Endodermal cell (in vitro differentiated cells): ENCODE results near the gene DNAH2. TPM values are rescaled to one million over a fixed set of nuclear protein-coding genes. Genes with fewer than 3 reads are reported as not detected.

Experiments
- DNase-seq: peaks from one replicate; pipeline ENCODE4 v3.0.0-alpha.2; 2017
- H3K27ac ChIP-seq: 2 replicates; pipeline ENCODE4 v1.5.1; 2013; ENCODE audit warnings: mild to moderate bottlenecking, low read depth, low read length, moderate library complexity
- H3K27me3 ChIP-seq: 2 replicates; pipeline ENCODE4 v1.6.1; 2013; ENCODE audit warnings: mild to moderate bottlenecking, low read length, moderate library complexity; ENCODE audit not compliant: insufficient read depth, control insufficient read depth, poor library complexity, severe bottlenecking
- H3K36me3 ChIP-seq: 2 replicates; pipeline ENCODE4 v1.7.0; 2013; ENCODE audit warnings: mild to moderate bottlenecking, low read length, moderate library complexity; ENCODE audit not compliant: control insufficient read depth, insufficient read depth
- H3K4me1 ChIP-seq: one replicate; pipeline ENCODE4 v1.7.0; 2013; ENCODE audit warnings: low read length; ENCODE audit not compliant: control insufficient read depth, insufficient read depth
- H3K4me3 ChIP-seq: 2 replicates; pipeline ENCODE4 v1.5.1; 2013; ENCODE audit warnings: mild to moderate bottlenecking, low read length, moderate library complexity
- H3K9ac ChIP-seq: 2 replicates; pipeline ENCODE4 v1.6.1; 2013; ENCODE audit warnings: mild to moderate bottlenecking, low read length, moderate library complexity; ENCODE audit not compliant: poor library complexity, severe bottlenecking; ENCODE audit errors: extremely low read depth
- H3K9me3 ChIP-seq: 2 replicates; pipeline ENCODE4 v1.6.1; 2013; ENCODE audit warnings: mild to moderate bottlenecking, low read length, moderate library complexity; ENCODE audit not compliant: control insufficient read depth
- H3K27ac Mint-ChIP-seq: 2 replicates; pipeline ENCODE4 v1.8.0; 2020; ENCODE audit warnings: mixed read lengths
- H3K27me3 Mint-ChIP-seq: 2 replicates; pipeline ENCODE4 v1.8.0; 2021; ENCODE audit warnings: mild to moderate bottlenecking, mixed read lengths; ENCODE audit not compliant: insufficient read depth
- H3K36me3 Mint-ChIP-seq: 2 replicates; pipeline ENCODE4 v1.8.0; 2020; ENCODE audit warnings: low read depth, mixed read lengths
- H3K4me1 Mint-ChIP-seq: 2 replicates; pipeline ENCODE4 v1.8.0; 2020; ENCODE audit warnings: mixed read lengths
- H3K4me3 Mint-ChIP-seq: 2 replicates; pipeline ENCODE4 v1.8.0; 2020; ENCODE audit warnings: mild to moderate bottlenecking, moderate library complexity, mixed read lengths
- H3K9me3 Mint-ChIP-seq: 2 replicates; pipeline ENCODE4 v1.8.0; 2020; ENCODE audit warnings: mild to moderate bottlenecking, mixed read lengths
- CTCF ChIP-seq: fragments of 200-600 bp; sonication (generic); conservative IDR thresholded peaks from 2 replicates; pipeline ENCODE4 v1.5.0; 2021; ENCODE audit warnings: antibody characterized with exemption, mild to moderate bottlenecking
- WGBS, 2 experiments: methylation state at CpG; one replicate each; pipeline versions ENCODE4 v1.1.5 to v1.1.7; 2013; ENCODE audit warnings: missing lambda C conversion rate in 2 of 2, mixed read lengths in 1 of 2; ENCODE audit not compliant: insufficient coverage in 1 of 2, insufficient read length in 1 of 2; 5-methylcytosine and 5-hydroxymethylcytosine counted together
- total RNA-seq, 2 donors: library from RNA; stranded (reverse); fragmentation: NEBNext Ultra II Directional in 1 of 2; extraction: Animal tissue kit (Norgen Biotek cat#: 25700) in 1 of 2; gene quantifications; 2 replicates in 1 of 2; 3 replicates in 1 of 2; pipeline ENCODE4 v1.2.1, GENCODE V29; 2021

The DNAH2 gene
- total RNA-seq, 2 donors from 2014 or later: 0.42 to 0.69 TPM

DNA sequence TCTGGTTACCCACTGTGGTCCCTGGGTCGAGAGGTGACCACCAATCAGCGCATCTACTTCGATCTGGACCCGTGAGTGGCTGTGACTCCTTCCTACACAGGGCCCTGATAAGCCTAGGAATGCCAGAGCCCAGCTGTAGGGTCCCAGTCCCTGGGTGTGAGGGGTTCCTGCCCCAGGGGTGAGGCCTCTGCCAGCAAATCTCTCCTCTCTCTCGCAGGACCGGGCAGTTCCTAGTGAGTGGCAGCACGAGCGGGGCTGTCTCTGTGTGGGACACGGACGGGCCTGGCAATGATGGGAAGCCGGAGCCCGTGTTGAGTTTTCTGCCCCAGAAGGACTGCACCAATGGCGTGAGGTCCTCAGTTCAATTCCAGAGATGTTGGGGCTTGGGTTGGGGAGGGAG, 14.8 kb upstream of the DNAH2 start:
- TF ChIP-seq CTCF: no peak
- peaks cover 23% of the 10 kb centered on the region for H3K4me1 Mint-ChIP-seq
- Histone ChIP-seq H3K9ac (no peak overlapping the region), H3K27me3 (peaks cover 14% of the 10 kb centered on the region), H3K4me3 (no peak overlapping the region), H3K27ac (peak overlapping the region; percentile 62), H3K4me1 (peaks cover 6% of the 10 kb centered on the region), H3K36me3 (peaks cover 8% of the 10 kb centered on the region), H3K9me3 (no peaks in the 10 kb centered on the region)
- no peak overlapping the region for H3K27ac Mint-ChIP-seq
- DNase-seq: no peak
- peaks cover 28% of the 10 kb centered on the region for H3K27me3 Mint-ChIP-seq
- peaks cover 13% of the 10 kb centered on the region for H3K36me3 Mint-ChIP-seq
- 92 to 96% methylated on average over 8 to 13 of the region's 13 CpGs for WGBS, 2 experiments
- H3K9me3 Mint-ChIP-seq: no peaks in the 10 kb centered on the region
- H3K4me3 Mint-ChIP-seq: no peak overlapping the region

DNA sequence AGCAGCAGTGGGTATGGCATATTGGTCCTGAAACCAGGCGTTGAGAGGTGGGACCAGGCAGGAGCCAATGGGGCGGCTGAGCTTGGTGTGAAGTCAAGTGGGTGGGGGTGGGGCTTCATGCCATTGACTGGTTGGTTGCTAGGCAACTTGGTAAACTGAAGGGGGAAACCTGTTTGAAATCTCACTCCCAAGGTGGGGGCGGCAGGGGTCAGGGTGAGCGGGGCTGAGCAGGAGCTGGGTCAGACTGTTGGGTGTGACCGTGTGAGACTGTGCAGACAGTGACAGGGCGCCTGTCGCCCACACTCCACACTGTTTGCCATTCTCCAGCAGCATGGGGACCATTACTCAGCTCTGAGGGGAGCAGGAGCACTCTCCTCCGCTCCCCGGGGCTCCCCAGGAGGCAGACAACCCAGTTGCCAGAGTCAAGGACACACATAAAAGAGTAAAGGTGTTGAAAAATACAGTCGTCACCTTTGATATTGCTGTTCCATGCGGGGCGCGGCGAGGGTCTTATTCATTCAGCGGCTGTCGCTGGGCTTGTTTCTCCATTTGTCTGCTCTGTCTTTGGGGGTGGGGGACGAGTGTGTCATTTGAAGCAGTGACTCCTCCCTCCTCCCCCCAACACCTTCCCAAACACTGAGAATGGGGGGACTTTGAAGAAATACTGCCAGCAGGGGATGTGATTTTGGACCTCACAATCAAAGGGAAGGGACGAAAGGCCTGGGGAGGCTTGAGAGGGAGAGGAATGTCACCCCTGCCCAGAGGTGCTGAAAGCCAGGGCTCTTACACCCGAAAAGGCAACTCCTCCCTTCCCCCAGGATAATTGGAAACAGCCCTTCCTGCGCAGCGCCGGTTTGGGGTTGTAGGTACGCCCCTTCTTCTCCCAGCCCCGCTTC, 13.7 kb upstream of the DNAH2 start:
- Histone ChIP-seq H3K9me3 (no peaks in the 10 kb centered on the region), H3K27me3 (peaks cover 14% of the 10 kb centered on the region), H3K4me1 (peaks cover 6% of the 10 kb centered on the region), H3K9ac (peak overlapping the region; percentile 48), H3K4me3 (peak overlapping the region; percentile 85), H3K27ac (peak overlapping the region; percentile 83), H3K36me3 (peaks cover 3% of the 10 kb centered on the region)
- H3K4me1 Mint-ChIP-seq: peaks cover 23% of the 10 kb centered on the region
- H3K27me3 Mint-ChIP-seq: peaks cover 28% of the 10 kb centered on the region
- DNase-seq: peak; percentile 96
- H3K36me3 Mint-ChIP-seq: peaks cover 8% of the 10 kb centered on the region
- no peak for TF ChIP-seq CTCF
- WGBS, 2 experiments: 15 to 19% methylated on average over 8 to 23 of the region's 24 CpGs
- H3K27ac Mint-ChIP-seq: peak overlapping the region; percentile 89
- H3K9me3 Mint-ChIP-seq: no peaks in the 10 kb centered on the region
- peak overlapping the region; percentile 66 for H3K4me3 Mint-ChIP-seq

DNA sequence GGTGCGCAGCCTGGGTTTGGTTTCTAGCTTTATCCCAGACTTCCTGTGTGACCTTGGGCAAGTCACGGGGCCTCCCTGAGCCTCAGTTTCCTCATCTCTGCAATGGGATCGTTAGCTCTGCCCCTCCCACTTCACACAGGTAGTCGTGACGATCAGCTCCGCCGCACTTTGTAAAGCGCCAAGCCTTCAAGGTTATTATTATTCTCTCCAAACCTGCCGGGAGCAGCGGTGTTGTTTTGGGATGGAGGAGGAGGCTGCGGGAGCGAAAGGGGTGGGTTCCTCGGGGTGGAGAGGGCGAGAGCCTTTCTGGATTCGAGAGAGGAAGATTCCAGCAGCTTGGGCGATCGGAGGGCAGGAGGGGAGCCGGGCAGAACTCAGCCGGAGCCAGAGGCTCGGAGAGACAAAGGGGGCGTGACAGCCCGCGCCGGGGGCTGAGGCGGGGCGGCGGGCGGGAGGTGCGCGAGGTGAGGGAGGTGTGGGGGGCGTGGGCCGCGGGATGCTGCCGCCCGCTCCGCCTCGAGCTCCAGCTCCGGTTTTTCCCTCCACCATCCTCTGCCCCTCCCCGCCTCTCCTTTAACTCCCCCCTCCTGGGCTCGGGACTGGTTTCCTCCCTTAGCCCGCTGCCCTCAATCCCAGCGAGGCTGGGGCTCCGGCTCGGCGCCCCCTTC, 12.8 kb upstream of the DNAH2 start, which contains the start of gene EFNB3:
Gene EFNB3, plus strand, starts transcription at position 602 of the 668 bp plus-strand sequence. CDS start 397 bp downstream, outside the sequence.
- H3K27me3 ChIP-seq: peaks cover 14% of the 10 kb centered on the region
- DNase-seq: peak; percentile 94
- TF ChIP-seq CTCF: no peak
- 0 to 1% methylated on average over 3 to 45 of the region's 45 CpGs for WGBS, 2 experiments
- H3K4me3 ChIP-seq: peak within 1 kb of the TSS; percentile 85
- Mint-ChIP-seq H3K4me3 (peak within 1 kb of the TSS; percentile 66), H3K9me3 (no peaks in the 10 kb centered on the region), H3K36me3 (peaks cover 8% of the 10 kb centered on the region), H3K27me3 (peaks cover 28% of the 10 kb centered on the region), H3K27ac (peak within 1 kb of the TSS; percentile 89), H3K4me1 (peaks cover 23% of the 10 kb centered on the region)
- peak within 1 kb of the TSS; percentile 83 for H3K27ac ChIP-seq
- H3K9me3 ChIP-seq: no peaks in the 10 kb centered on the region
- peaks cover 3% of the 10 kb centered on the region for H3K36me3 ChIP-seq
- peaks cover 6% of the 10 kb centered on the region for H3K4me1 ChIP-seq
- peak within 1 kb of the TSS; percentile 34 for H3K9ac ChIP-seq
